Measurements from ENCODE around the gene FAH. TPM values are rescaled to one million over a fixed set of nuclear protein-coding genes. Genes with fewer than 3 reads are reported as not detected.
"Not testable (repeated sequence)": the region's sequence is repeated elsewhere in the genome, so short reads cannot be mapped to it uniquely, and the experiment has no call there.

Gene FAH
- total RNA-seq: 94.9 TPM

- DNase-seq: peak; percentile 63
These were observed at the start of gene FAH for GRCh38 chr15:80152896-80153876. Gene FAH, plus strand, starts transcription at chr15:80152999. Its CDS starts 56 bp downstream, at chr15:80153055.

DNA sequence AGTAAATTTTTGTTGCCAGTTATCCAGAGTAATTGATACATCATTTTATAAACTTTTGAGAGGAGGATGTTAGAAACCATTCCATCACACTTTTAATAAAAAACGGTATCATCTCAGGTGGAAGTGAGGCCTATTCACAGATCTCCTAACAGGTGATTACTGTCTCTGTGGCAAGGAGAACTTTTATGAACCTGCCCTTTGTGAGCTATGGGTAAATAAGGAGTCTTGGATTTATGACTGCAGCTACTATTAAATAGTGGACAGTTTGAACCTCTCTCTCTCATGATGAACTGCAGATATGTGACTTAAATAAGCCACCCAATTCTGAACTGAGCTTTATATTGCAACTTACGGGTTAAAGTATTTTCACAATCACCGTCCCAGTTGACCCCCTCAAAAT, 47.6 kb upstream of the FAH start:
- no peak for DNase-seq

DNA sequence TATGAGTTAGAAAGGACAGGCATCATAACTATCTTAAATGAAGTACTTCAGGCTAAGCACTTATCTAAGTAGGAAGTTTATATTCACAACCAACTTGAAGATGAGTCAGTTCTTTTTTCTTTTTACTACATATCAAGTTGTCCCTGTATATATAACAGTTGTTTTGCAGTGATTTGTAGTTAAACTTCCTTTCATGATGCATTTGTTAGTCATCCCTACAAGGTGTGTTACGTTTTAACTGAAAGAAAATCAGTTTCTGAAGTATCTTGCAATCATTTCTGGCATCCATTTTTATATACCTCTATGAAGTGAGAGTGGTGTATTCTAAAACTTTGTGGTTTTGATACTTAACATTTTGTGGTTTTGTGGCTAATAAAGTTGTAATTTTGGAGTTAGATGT, 47.2 kb upstream of the FAH start:
- no peak for DNase-seq

DNA sequence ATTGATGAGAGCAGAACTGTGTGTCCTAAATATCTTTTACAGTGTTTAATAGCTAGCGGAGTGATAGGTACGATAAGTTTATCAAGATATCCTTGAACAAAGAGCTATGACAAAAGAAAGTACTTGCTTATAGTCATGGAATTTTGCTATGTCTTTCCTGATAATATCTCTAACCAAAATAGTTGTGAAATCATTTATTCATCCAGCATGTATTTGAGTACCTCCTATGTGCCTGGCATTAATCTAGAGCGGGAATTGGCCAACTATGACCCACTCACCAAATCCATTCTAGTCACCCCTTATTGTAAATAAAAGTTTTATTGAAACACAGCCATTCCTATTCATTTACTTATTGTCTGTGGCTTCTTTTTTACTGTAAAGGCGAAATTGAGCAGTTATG, 46.7 kb upstream of the FAH start:
- DNase-seq: no peak

DNA sequence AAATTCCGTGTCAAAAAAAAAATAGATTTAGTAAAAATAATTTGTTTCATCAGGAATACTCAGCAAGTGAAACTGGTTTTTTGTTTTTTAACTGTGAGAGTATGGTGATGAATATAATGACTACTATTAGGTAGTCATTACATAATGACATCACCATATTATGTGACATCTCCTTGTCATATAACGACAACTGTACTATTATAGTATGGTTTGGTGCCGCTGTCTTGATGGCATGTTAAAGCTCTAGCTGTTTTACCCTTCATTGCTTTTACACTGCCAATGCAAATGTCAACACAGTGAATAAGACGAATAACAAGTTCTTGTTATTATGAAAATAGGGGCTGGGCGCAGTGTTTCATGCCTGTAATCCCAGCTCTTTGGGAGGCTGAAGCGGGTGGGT, 45.6 kb upstream of the FAH start:
- DNase-seq: no peak

GRCh38 chr15:80107774-80108173, 45.0 kb upstream of the FAH start:
- peak; percentile 5 for DNase-seq

GRCh38 chr15:80109388-80109787, 43.4 kb upstream of the FAH start:
- no peak for DNase-seq

DNA sequence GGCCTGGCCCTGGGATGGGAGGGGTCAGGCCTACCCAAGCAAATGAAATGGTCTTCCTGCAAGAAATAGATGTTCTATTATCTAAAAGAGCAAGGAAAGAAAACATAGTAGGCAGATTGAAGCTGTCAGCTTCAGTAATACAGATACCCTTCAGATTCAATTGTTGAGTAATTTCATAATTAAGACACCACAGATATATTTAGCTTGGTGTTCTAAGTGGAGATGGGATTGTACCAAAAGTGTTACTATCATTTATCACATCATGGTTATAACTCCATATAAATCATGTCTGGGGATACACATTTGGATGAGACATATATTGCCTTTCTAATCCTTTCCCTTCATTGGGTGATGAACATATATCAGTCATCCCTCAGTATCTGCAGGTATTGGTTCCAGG, 41.9 kb upstream of the FAH start:
- DNase-seq: no peak

- no peak for DNase-seq
These were observed 38.7 kb upstream of the FAH start for GRCh38 chr15:80114114-80114513.

GRCh38 chr15:80115021-80115420, 37.8 kb upstream of the FAH start:
- no peak for DNase-seq

DNA sequence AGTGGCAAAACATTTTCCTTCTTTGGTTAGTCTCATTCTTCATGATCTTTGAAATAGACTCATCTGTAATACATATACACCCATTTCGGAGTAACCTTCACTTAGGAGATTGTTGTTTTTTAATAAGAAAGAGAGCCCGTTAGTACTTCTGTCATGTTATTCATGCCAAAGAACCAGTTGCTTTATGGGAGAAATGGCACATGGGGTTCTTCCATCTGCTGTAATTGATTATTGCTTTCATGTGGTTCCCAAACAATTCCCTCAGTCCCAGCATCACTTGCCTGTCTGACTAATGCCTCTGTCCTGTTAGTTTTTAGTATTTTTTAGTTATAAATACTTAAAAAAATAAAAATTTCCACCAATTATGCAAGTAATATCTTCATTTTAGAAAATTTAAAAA, 33.8 kb upstream of the FAH start:
- DNase-seq: no peak

- no peak for DNase-seq
These were observed 32.2 kb upstream of the FAH start for GRCh38 chr15:80120636-80121035.

DNA sequence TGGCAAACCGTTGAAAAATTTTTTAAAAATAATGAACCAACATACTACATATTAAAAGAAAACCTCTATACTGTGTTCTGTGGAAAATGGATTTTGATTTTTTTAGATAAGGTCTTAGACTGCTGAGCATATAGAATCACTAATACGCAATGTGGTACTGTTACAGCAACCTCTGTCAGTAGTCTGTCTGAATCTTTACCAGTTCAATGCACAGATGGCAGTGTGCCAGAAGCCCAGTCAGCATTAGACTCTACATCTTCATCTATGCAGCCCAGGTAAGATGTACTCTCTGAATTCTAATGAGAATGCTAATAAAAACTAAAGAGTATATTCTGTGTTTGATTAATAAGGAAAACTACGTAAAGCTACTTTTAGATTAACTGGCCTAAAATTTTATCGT, 31.3 kb upstream of the FAH start:
- peak; percentile 5 for DNase-seq

DNA sequence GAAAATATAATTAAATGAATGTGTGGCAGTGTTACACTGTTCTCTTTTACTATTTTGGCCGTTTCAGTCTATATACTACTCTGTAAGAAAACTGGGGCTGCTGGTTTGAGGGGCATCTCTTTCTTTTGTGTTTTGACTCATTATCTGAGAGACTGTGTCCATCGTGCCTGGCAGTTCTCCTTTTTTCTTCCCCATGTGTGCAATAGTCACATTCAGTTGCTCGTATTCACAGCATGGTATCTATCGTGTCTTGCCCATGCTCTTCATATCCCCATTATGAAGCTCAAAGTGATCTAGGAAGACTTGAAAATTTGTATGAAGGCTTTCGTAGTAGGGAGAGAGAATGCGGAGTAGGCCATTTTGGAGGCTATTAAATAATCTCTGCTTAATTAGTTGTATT, 29.8 kb upstream of the FAH start:
- no peak for DNase-seq

DNA sequence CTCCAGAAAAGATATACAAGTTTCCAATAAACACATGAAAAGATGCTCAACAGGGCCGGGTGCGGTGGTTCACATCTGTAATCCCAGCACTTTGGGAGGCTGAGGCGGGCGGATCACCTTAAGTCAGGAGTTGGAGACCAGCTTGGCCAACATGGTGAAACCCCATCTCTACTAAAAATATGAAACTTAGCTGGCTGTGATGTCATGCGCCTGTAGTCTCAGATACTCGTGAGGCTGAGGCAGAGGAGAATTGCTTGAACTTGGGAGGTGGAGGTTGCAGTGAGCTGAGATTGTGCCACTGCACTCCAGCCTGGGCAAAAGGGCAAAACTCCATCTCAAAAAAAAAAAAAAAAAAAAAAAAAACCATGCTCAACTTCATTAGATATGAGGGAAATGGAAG, 25.5 kb upstream of the FAH start:
- DNase-seq: not testable (repeated sequence)

GRCh38 chr15:80127911-80128310, 24.9 kb upstream of the FAH start:
- no peak for DNase-seq

DNA sequence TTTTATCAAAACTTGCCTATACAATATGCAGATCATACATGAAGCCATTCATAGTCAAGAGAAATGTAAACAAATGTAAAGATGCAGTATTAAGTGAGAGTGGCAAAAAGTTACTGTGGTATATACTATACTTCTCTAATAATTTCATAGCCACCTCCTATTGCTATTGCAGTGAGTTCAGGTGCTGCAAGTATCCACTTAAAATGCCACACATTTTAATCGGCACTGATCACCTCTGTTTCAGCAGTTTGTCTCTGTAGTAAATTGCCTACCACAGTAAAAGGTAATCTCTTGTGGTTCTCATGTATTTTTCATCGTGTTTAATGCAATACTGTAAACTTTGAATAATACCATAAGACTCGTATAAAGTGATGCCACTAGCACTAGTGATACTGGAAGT, 20.4 kb upstream of the FAH start:
- DNase-seq: no peak

- no peak for DNase-seq
These were observed 15.9 kb upstream of the FAH start for GRCh38 chr15:80136854-80137253.

GRCh38 chr15:80138961-80139360, 13.8 kb upstream of the FAH start:
- no peak for DNase-seq

- DNase-seq: no peak
These were observed 11.9 kb upstream of the FAH start for GRCh38 chr15:80140909-80141308.

- no peak for DNase-seq
These were observed 10.7 kb upstream of the FAH start for GRCh38 chr15:80141916-80142598.

DNA sequence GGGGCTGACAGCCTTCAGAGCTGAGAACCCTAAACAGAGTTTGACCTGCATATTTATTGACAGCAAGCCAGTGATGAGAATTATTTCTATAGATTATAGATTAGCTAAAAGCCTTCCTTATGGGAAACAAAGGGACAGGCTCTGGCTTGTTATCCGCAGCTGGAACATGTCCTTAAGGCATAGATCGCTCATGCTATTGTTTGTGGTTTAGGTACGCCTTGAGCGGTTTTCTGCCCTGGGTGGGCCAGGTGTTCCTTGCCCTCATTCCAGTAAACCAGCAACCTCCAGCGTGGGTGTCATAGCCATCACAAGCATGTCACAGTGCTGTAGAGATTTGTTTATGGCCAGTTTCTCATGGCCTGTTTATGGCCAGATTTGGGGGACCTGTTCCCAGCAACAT, 10.2 kb upstream of the FAH start:
- DNase-seq: no peak

- no peak for DNase-seq
These were observed 1.7 kb upstream of the FAH start for GRCh38 chr15:80151148-80151547.

DNA sequence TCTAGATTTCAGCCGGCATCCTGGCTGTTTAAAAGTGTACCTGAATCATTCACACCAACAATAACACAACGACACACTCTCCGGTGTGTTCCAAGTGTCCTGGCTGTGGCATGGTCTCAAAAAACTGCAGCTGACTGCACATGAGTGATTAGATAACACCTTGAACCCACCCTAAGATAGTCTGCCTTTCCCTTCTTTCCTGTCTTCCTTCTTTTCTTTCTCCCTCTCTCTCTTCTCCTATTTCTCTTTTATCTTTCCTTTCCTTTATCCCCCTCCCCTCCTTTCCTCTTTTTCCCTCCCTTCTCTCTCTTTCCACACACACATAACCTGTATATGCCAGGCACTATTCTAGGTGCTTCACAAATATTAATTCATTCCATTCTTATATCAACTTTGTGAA, 1.2 kb upstream of the FAH start:
- no peak for DNase-seq

Data from tongue (tissue), 2 donors.